ENCODE measurements around the gene C1QTNF1. TPM values are rescaled to one million over a fixed set of nuclear protein-coding genes. Genes with fewer than 3 reads are reported as not detected.

The C1QTNF1 gene, protein sequence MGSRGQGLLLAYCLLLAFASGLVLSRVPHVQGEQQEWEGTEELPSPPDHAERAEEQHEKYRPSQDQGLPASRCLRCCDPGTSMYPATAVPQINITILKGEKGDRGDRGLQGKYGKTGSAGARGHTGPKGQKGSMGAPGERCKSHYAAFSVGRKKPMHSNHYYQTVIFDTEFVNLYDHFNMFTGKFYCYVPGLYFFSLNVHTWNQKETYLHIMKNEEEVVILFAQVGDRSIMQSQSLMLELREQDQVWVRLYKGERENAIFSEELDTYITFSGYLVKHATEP
- 51.8 to 62.2 TPM (median 53.9 TPM) in 5 replicates for total RNA-seq (2022; extraction: Qiagen RNA extraction; ENCODE audit: low read depth)

DNA sequence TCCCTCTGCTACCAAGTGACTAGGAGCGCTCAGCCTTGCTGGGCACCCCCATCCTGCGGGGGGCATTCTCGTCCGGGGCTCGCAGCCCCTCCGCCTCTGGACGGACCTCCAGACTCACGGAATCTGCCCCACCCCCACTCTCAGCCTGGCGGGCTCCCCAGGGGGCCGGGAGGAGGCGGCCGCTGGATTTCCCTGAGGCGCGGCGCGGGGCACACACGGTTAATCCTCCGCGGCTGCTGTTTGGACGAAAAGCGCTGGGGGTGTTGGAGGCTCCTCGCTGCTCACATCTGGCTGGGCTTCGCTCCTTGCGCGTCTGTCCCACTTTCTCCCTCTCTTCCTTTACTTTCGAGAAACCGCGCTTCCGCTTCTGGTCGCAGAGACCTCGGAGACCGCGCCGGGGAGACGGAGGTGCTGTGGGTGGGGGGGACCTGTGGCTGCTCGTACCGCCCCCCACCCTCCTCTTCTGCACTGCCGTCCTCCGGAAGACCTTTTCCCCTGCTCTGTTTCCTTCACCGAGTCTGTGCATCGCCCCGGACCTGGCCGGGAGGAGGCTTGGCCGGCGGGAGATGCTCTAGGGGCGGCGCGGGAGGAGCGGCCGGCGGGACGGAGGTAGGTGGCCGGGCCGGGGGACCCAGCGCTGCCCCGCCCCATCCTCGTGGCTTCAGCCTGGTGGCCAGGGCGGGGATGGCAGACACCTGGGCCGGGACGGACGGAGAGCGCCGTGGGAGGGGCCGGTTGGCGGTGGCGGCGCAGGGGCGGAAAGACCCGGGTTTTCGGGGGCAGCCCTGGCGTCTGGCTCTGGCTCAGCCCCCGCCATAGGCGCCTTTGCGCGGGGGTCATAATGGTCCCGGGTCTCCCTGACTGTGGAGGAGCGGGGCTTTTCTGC is at the start of gene C1QTNF1:
C1QTNF1 (plus strand) TSS at position 284 of the 886 bp plus-strand sequence. CDS start 19,800 bp downstream, outside the sequence.

DNA sequence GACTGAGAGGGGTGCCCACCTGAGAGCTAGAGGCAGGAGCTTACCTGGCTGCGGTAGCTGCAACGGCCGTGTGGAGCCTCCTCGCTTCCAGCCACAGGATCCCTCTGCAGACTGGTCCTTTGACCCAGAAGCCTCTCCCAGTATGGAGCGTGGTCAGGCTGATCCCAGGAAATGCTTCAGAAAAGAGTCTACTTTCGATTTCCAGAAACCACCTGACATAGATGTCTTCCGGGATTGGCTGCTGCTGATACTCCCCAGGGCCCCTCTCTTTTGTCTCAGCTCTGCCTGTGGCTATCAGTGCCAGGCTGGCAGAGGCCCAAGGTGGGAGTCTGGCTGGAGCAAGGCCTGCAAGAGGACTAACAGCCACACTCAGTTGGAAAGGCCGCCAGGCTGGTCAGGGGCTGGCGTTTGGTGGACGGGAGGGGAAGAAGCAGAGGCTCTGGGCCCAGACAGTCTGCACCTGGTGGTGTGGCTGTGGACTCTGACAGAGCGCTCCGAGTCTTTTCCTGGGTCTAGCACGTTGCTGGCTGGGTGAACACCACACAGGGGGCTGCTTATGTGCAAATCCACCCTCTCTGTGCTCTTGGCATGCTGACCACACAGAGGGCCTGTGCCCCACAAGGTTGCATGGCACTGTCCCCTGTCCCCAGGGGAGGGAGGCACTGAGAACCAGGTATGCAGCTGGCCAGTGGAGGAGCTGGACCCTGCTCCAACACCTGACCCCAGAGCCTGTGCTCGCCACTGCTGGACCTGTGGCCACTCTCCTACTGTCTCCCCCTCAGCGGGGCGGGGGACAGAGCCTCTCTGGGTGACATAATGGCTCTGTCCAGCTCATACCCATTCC is 44.0 kb upstream of the C1QTNF1 start, which contains the start of gene LGALS3BP:
LGALS3BP (minus strand) TSS at position 144 of the 844 bp plus-strand sequence. CDS start 2,732 bp downstream, outside the sequence.

DNA sequence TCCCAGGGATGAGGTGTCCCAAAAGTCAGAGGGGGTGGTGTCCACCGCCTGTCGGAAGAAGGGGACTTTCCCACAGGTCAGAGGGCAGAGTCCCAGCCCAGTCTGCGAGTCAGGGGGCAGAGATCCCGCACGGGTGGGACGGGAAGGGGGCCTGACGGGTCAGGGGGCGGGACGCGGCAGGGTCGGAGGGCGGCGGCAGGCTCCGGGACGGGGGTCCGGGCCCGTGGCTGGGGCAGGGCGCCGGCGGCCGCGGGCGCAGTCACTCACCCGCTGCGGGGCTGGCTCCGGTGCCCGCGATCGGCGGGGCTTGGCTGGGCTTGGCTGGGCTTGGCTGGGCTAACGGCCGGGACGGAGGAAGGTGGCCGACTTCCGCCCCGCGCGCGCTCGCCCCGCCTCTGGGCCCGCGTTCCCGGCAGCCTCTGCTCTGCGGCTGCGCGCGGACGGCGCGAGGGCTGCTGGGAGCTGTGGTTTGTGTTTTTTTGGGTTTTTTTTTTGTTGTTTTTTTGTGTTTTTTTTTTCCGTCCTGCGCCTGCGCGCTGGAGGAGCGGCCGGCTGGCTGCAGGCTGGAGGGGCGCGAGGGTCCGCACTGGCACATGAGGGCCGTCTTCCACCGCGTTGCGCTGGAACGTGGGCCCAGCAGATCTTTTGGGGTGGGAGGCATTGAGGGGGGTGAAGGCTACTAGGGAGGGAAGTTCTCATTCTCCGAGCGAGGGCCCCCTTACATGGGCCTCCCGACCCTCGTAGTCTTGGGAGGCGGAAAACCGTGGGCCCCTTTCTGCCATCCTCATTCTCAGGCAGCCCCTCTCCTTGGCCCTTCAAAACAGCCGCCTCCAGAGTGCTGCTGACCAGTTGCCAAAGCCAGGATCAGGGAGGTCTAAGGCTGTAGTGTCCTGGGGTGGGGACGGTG is 14.3 kb upstream of the C1QTNF1 start, which contains the start of gene CANT1:
CANT1 (minus strand) TSS at position 368 of the 907 bp plus-strand sequence. CDS start 12,142 bp downstream, outside the sequence.

GRCh38 chr17:79074649-79075445 is 50.9 kb downstream of the C1QTNF1 start, which contains the start of gene ENGASE:
Gene ENGASE, plus strand, starts transcription at chr17:79074824. Its CDS starts 121 bp downstream, at chr17:79074945.

Other genes starting within 250 kb of the C1QTNF1 start
- gene CYTH1, start 241.9 kb upstream of the C1QTNF1 start, total RNA-seq (2022; extraction: Qiagen RNA extraction; ENCODE audit: low read depth): 60.4 to 76.4 TPM (median 62.9 TPM) in 5 replicates
- gene USP36, start 183.4 kb upstream of the C1QTNF1 start, total RNA-seq (2022; extraction: Qiagen RNA extraction; ENCODE audit: low read depth): 51.4 to 59.0 TPM (median 57.2 TPM) in 5 replicates
- gene CEP295NL, start 121.0 kb upstream of the C1QTNF1 start, total RNA-seq (2022; extraction: Qiagen RNA extraction; ENCODE audit: low read depth): 0.15 to 0.57 TPM (median 0.34 TPM) in 5 replicates
- gene TIMP2, start 98.8 kb upstream of the C1QTNF1 start, total RNA-seq (2022; extraction: Qiagen RNA extraction; ENCODE audit: low read depth): 201 to 255 TPM (median 228 TPM) in 5 replicates
- gene LGALS3BP, start 44.2 kb upstream of the C1QTNF1 start, total RNA-seq (2022; extraction: Qiagen RNA extraction; ENCODE audit: low read depth): 71.8 to 91.2 TPM (median 76.6 TPM) in 5 replicates
- 74.1 to 86.6 TPM (median 80.7 TPM) in 5 replicates for gene CANT1, start 14.4 kb upstream of the C1QTNF1 start, total RNA-seq (2022; extraction: Qiagen RNA extraction; ENCODE audit: low read depth)
- gene ENGASE, start 50.7 kb downstream of the C1QTNF1 start, total RNA-seq (2022; extraction: Qiagen RNA extraction; ENCODE audit: low read depth): 12.0 to 19.0 TPM (median 15.6 TPM) in 5 replicates

Data from A549 treated with GW870086 at 1 μM for 4 hours (cell line).